NB4 (cell line): ENCODE data around the gene NPAP1.

Source experiments
- MYC ChIP-seq: IDR thresholded peaks from 2 replicates; pipeline ENCODE4 v1.6.1; 2011; ENCODE audit warnings: low read depth, low read length
- POLR2A ChIP-seq: IDR thresholded peaks from 2 replicates; pipeline ENCODE4 v1.6.1; 2011; ENCODE audit warnings: mild to moderate bottlenecking; ENCODE audit not compliant: insufficient read length; ENCODE audit errors: extremely low read depth
- TF ChIP-seq, protein P1 (sequence below): IDR thresholded peaks from one replicate; pipeline ENCODE4 v1.5.1; 2012; ENCODE audit warnings: low read depth, low read length

- TF ChIP-seq, protein P1, sequence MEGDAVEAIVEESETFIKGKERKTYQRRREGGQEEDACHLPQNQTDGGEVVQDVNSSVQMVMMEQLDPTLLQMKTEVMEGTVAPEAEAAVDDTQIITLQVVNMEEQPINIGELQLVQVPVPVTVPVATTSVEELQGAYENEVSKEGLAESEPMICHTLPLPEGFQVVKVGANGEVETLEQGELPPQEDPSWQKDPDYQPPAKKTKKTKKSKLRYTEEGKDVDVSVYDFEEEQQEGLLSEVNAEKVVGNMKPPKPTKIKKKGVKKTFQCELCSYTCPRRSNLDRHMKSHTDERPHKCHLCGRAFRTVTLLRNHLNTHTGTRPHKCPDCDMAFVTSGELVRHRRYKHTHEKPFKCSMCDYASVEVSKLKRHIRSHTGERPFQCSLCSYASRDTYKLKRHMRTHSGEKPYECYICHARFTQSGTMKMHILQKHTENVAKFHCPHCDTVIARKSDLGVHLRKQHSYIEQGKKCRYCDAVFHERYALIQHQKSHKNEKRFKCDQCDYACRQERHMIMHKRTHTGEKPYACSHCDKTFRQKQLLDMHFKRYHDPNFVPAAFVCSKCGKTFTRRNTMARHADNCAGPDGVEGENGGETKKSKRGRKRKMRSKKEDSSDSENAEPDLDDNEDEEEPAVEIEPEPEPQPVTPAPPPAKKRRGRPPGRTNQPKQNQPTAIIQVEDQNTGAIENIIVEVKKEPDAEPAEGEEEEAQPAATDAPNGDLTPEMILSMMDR = no peak
- TF ChIP-seq MYC (no peak), POLR2A (no peak)
These were observed 8.7 kb downstream of the NPAP1 start for GRCh38 chr15:24684313-24684712.
